Skin epidermis (tissue), 12 donors: ENCODE measurements around the gene SLFNL1.
A peak's percentile ranks its signal among the peaks of the same experiment; 100 is the strongest.

Source experiments
- H3K27ac ChIP-seq, 21 experiments: fragments of 200-600 bp; sonication (generic) in 11 of 21; one replicate each; pipeline ENCODE4 v1.5.0; 2020; ENCODE audit warnings: mild to moderate bottlenecking in 3 of 21, inconsistent platforms in 2 of 21, moderate library complexity in 2 of 21
- H3K4me3 ChIP-seq, 7 experiments: fragments of 200-600 bp; sonication (generic) in 2 of 7; one replicate each; pipeline ENCODE4 v1.5.0; 2020; ENCODE audit warnings: inconsistent platforms in 2 of 7, mild to moderate bottlenecking in 2 of 7, moderate library complexity in 1 of 7

SLFNL1 gene

GRCh38 chr1:40989066-40989465 is 32.5 kb downstream of the SLFNL1 start:
- no peak overlapping the region for H3K27ac ChIP-seq
- H3K4me3 ChIP-seq: no peak overlapping the region

GRCh38 chr1:40988280-40988679 is 33.2 kb downstream of the SLFNL1 start:
- H3K4me3 ChIP-seq: no peak overlapping the region
- no peak overlapping the region for H3K27ac ChIP-seq

GRCh38 chr1:40987439-40988276 is 33.9 kb downstream of the SLFNL1 start:
- no peak overlapping the region for H3K27ac ChIP-seq
- no peak overlapping the region for H3K4me3 ChIP-seq

- no peak overlapping the region for H3K27ac ChIP-seq
- no peak overlapping the region for H3K4me3 ChIP-seq
Observed at GRCh38 chr1:40986956-40987355, 34.6 kb downstream of the SLFNL1 start.

- Histone ChIP-seq H3K4me3 (no peak overlapping the region), H3K27ac (no peak overlapping the region)
Observed at GRCh38 chr1:40986328-40986783, 35.2 kb downstream of the SLFNL1 start.

- Histone ChIP-seq H3K4me3 (no peak overlapping the region), H3K27ac (no peak overlapping the region)
Observed at GRCh38 chr1:40985875-40986274, 35.6 kb downstream of the SLFNL1 start.

GRCh38 chr1:40985161-40985560 is 36.4 kb downstream of the SLFNL1 start:
- Histone ChIP-seq H3K27ac (no peak overlapping the region), H3K4me3 (no peak overlapping the region)

- Histone ChIP-seq H3K4me3 (no peak overlapping the region), H3K27ac (no peak overlapping the region)
Observed at GRCh38 chr1:40984531-40984930, 37.0 kb downstream of the SLFNL1 start.

- H3K4me3 ChIP-seq: no peak overlapping the region
- H3K27ac ChIP-seq: no peak overlapping the region
Observed at GRCh38 chr1:40984066-40984465, 37.5 kb downstream of the SLFNL1 start.

GRCh38 chr1:40983286-40983685 is 38.2 kb downstream of the SLFNL1 start:
- H3K4me3 ChIP-seq: no peak overlapping the region
- no peak overlapping the region for H3K27ac ChIP-seq

GRCh38 chr1:40982721-40983120 is 38.8 kb downstream of the SLFNL1 start:
- H3K4me3 ChIP-seq: no peak overlapping the region
- peak overlapping the region in 1 of 21 experiments; percentile 1 for H3K27ac ChIP-seq

GRCh38 chr1:40981691-40982448 is 39.7 kb downstream of the SLFNL1 start:
- Histone ChIP-seq H3K27ac (peak overlapping the region in 1 of 21 experiments; percentile 44), H3K4me3 (no peak overlapping the region)

GRCh38 chr1:40980453-40981121 is 40.9 kb downstream of the SLFNL1 start:
- H3K4me3 ChIP-seq: peak overlapping the region; percentile 55 to 87 (median 79)
- peak overlapping the region; percentile 77 to 95 (median 89) for H3K27ac ChIP-seq

- peak overlapping the region; percentile 77 to 95 (median 89) for H3K27ac ChIP-seq
- peak overlapping the region; percentile 55 to 87 (median 79) for H3K4me3 ChIP-seq
Observed at GRCh38 chr1:40980068-40980452, 41.5 kb downstream of the SLFNL1 start.

- Histone ChIP-seq H3K4me3 (peak within 1 kb of the TSS; percentile 55 to 87 (median 79)), H3K27ac (peak within 1 kb of the TSS; percentile 77 to 95 (median 89))
Observed at GRCh38 chr1:40979241-40980067, 42.1 kb downstream of the SLFNL1 start, which contains the start of gene CTPS1. Gene CTPS1 (plus strand): TSS chr1:40979696. CDS start chr1:40983291, 3,595 bp downstream.

GRCh38 chr1:40978886-40979240 is 42.7 kb downstream of the SLFNL1 start:
- H3K4me3 ChIP-seq: peak overlapping the region; percentile 55 to 87 (median 79)
- peak overlapping the region in 19 of 21 experiments; percentile 77 to 95 (median 89) for H3K27ac ChIP-seq

- Histone ChIP-seq H3K27ac (no peak overlapping the region), H3K4me3 (no peak overlapping the region)
Observed at GRCh38 chr1:40977716-40978115, 43.8 kb downstream of the SLFNL1 start.

- Histone ChIP-seq H3K27ac (no peak overlapping the region), H3K4me3 (no peak overlapping the region)
Observed at GRCh38 chr1:40976952-40977690, 44.4 kb downstream of the SLFNL1 start.

GRCh38 chr1:40974945-40975344 is 46.6 kb downstream of the SLFNL1 start:
- Histone ChIP-seq H3K27ac (no peak overlapping the region), H3K4me3 (no peak overlapping the region)
